Nephron (organoid): Measurements from ENCODE around the gene SYNGR3.
A peak's percentile ranks its signal among the peaks of the same experiment; 100 is the strongest.

Experiments used
- H3K27ac Mint-ChIP-seq, 3 experiments: 2 replicates each; pipeline ENCODE4 v1.8.0; 2020; ENCODE audit warnings: mixed read lengths in 3 of 3, mild to moderate bottlenecking in 2 of 3, moderate library complexity in 1 of 3
- H3K27me3 Mint-ChIP-seq: 2 replicates; pipeline ENCODE4 v1.8.0; 2021; ENCODE audit warnings: low read depth, mild to moderate bottlenecking, moderate library complexity, mixed read lengths
- H3K36me3 Mint-ChIP-seq: 2 replicates; pipeline ENCODE4 v1.8.0; 2020; ENCODE audit warnings: low read depth, mixed read lengths
- H3K4me1 Mint-ChIP-seq: 2 replicates; pipeline ENCODE4 v1.8.0; 2020; ENCODE audit warnings: mixed read lengths
- H3K4me3 Mint-ChIP-seq, 3 experiments: 2 replicates each; pipeline ENCODE4 v1.8.0; 2020; ENCODE audit warnings: mild to moderate bottlenecking in 3 of 3, mixed read lengths in 3 of 3, moderate library complexity in 2 of 3
- H3K9me3 Mint-ChIP-seq: 2 replicates; pipeline ENCODE4 v1.8.0; 2020; ENCODE audit warnings: mixed read lengths
- CTCF ChIP-seq, 3 experiments: fragments of 200-600 bp; sonication (generic); IDR thresholded peaks; one replicate each; pipeline ENCODE4 v1.5.0; 2021; ENCODE audit warnings: antibody characterized with exemption in 3 of 3; ENCODE audit not compliant: unreplicated experiment in 3 of 3

SYNGR3 gene

DNA sequence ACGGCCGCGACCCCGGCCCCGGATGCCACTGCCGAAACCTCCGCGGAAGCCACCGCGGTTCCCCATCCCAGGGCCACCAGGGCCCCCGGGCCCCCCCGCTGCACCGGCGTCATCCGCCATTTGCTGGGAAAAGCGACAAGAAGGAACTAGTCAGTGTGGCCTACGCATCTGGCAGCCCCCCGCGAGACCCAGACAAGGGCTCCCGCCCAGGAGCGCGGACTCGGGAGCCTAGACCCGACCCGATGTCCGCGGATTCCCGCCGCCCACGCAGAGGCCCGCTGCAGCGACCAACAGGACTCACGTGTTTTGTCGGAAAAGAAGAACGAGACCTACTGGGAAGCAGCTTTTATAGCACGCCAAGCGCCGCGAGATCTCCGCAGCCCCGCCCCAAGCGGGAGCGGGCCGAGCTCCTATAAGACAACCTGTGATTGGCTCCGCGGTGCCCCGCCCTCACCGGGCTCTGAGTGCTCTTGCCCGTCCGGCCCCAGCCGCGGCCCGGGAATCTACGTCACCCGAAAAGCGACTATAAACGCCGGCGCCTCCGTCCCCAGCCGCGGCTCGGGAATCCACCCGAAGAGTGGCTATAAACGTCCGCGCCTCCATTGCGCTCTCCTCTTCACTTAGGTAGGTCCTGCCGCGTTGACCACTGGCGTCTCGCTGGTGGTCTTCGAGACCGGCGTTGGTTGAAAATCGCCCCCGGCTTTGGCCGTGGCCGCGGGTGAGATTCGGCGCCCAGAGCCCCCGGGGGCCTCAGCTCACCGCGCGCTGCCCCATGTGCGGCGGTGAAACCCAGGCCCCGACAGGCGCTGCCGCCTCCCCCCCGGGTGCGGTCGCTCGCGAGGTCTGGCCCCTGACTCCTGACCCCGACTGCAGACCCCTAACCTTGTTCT is 25.0 kb upstream of the SYNGR3 start, which contains the start of gene RPS2:
Gene RPS2, minus strand, starts transcription at position 321 of the 890 bp plus-strand sequence. Its CDS starts 201 bp downstream, at position 120.
- Mint-ChIP-seq H3K4me3 (peak within 1 kb of the TSS; percentile 96 to 99 (median 96)), H3K9me3 (no peaks in the 10 kb centered on the region), H3K27ac (peak within 1 kb of the TSS; percentile 75 to 96 (median 95)), H3K27me3 (peaks cover 6% of the 10 kb centered on the region), H3K4me1 (peaks cover 27% of the 10 kb centered on the region), H3K36me3 (peaks cover 30% of the 10 kb centered on the region)
- peak in 1 of 3 experiments; percentile 3 for TF ChIP-seq CTCF (IDR thresholded peaks at IDR 0.05; ENCODE audit: unreplicated experiment in 3 of 3)

GRCh38 chr16:1965396-1966001 is 24.3 kb upstream of the SYNGR3 start:
- Mint-ChIP-seq H3K4me3 (peak overlapping the region; percentile 95 to 99 (median 96)), H3K27me3 (peaks cover 6% of the 10 kb centered on the region), H3K27ac (peak overlapping the region; percentile 75 to 96 (median 95)), H3K36me3 (peaks cover 30% of the 10 kb centered on the region), H3K4me1 (peaks cover 23% of the 10 kb centered on the region), H3K9me3 (no peaks in the 10 kb centered on the region)
- TF ChIP-seq CTCF (IDR thresholded peaks at IDR 0.05; ENCODE audit: unreplicated experiment in 3 of 3): no peak

DNA sequence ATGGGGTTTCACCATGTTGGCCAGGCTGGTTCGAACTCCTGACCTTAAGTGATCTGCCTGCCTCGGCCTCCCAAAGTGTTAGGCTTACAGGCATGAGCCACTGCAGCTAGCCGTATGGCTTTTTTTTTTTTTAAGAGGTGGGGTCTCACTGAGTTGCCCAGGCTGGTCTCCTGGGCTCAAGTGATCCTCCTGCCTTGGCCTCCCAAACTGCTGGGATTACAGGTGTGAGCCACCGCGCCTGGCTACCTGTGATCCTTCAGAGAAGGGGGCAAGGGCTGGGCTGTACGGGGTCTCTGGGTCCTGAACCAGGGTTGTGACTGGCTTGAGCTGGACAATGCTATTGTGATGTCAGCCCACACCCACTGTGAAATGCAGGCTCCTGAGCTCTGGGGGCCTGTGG is 23.3 kb upstream of the SYNGR3 start, which contains the start of gene RNF151:
Gene RNF151, plus strand, starts transcription at position 397 of the 400 bp plus-strand sequence. CDS start 26 bp downstream, outside the sequence.
- peaks cover 23% of the 10 kb centered on the region for H3K36me3 Mint-ChIP-seq
- peaks cover 1% of the 10 kb centered on the region for H3K27me3 Mint-ChIP-seq
- H3K4me3 Mint-ChIP-seq: peak within 1 kb of the TSS; percentile 95 to 99 (median 96)
- no peaks in the 10 kb centered on the region for H3K9me3 Mint-ChIP-seq
- TF ChIP-seq CTCF (IDR thresholded peaks at IDR 0.05; ENCODE audit: unreplicated experiment in 3 of 3): no peak
- H3K27ac Mint-ChIP-seq: peak within 1 kb of the TSS; percentile 75 to 96 (median 95)
- H3K4me1 Mint-ChIP-seq: peaks cover 16% of the 10 kb centered on the region

DNA sequence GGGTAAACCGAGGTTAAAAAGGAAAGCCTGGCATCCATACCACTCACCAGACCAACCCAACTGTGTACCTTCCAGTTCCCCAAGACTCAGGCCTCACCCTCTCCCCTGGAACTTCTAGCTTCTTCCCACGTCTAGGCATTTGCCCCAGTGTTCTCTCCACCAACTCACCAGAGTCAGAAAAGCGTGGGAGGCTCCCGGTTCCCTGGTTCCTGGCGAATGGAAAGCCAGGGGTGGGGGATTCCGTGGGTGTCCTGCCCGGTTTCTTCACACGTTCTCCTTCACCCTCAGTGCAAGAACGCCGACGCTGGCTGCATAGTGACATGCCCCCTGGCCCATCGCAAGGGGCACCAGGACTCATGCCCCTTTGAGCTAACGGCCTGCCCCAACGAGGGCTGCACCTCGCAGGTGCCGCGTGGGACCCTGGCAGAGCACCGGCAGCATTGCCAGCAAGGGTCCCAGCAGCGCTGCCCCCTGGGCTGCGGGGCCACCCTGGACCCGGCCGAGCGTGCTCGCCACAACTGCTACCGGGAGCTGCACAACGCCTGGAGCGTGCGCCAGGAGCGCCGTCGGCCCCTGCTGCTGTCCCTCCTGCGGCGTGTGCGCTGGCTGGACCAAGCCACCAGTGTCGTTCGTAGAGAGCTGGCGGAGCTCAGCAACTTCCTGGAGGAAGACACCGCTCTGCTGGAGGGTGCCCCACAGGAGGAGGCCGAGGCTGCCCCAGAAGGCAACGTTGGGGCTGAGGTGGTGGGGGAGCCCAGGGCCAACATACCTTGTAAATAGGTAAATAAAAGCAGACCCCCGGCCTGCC is 21.4 kb upstream of the SYNGR3 start:
- H3K9me3 Mint-ChIP-seq: no peaks in the 10 kb centered on the region
- peaks cover 9% of the 10 kb centered on the region for H3K36me3 Mint-ChIP-seq
- peaks cover 23% of the 10 kb centered on the region for H3K4me1 Mint-ChIP-seq
- H3K27ac Mint-ChIP-seq: no peak overlapping the region
- no peak for TF ChIP-seq CTCF (IDR thresholded peaks at IDR 0.05; ENCODE audit: unreplicated experiment in 3 of 3)
- peak overlapping the region; percentile 23 to 78 (median 70) for H3K4me3 Mint-ChIP-seq
- peaks cover 4% of the 10 kb centered on the region for H3K27me3 Mint-ChIP-seq

DNA sequence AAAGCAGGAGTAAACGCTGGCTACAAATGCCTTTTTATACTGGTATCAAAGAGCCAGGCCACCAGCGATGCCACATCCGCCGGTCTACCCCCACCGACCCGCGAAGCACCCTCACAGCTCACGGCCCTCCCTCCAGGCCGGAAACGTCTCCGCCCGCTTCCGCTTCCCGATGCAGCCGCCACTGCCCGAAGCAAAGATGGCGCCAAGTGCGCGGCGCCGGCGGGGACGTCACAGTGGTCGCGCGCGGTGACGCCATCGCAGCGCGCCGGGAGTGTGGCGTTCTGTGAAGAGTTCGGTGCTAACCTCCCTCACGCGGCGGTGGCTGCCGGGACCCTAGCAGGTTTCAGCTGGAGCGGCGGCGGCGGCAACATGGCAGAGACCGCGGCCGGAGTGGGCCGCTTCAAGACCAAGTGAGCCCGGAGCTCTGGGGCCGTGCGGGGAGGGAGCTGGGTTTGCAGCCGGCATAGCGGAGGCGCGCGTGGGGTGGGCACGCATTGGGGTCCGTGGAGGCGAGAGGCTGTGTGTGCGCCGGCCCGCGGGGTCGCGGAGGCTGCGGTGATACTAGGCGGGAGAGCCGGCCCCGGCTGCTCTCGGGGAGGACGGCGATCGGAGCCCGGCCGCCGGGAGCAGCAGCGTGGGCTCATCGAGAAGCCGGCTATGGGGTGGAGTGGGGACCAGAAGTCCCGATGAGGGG is 17.8 kb upstream of the SYNGR3 start, which contains the start of gene TBL3:
Gene TBL3, plus strand, starts transcription at position 258 of the 694 bp plus-strand sequence. Its CDS starts 112 bp downstream, at position 370.
- no peaks in the 10 kb centered on the region for H3K9me3 Mint-ChIP-seq
- H3K4me3 Mint-ChIP-seq: peak within 1 kb of the TSS; percentile 95 to 97 (median 96)
- H3K36me3 Mint-ChIP-seq: no peaks in the 10 kb centered on the region
- H3K27me3 Mint-ChIP-seq: peaks cover 4% of the 10 kb centered on the region
- no peak for TF ChIP-seq CTCF (IDR thresholded peaks at IDR 0.05; ENCODE audit: unreplicated experiment in 3 of 3)
- H3K4me1 Mint-ChIP-seq: peaks cover 14% of the 10 kb centered on the region
- H3K27ac Mint-ChIP-seq: peak within 1 kb of the TSS; percentile 92 to 99 (median 95)
